NOMO-1 treated with DMSO at 0.1 percent for 48 hours (cell line): ENCODE data around the gene GOLGA6L1.
"Not testable (repeated sequence)": the region's sequence is repeated elsewhere in the genome, so short reads cannot be mapped to it uniquely, and the experiment has no call there.

Source experiments
- DNase-seq: peaks from one replicate; lab custom pipeline; 2025; ENCODE audit not compliant: unreplicated experiment; lab: John Stamatoyannopoulos, UW

The GOLGA6L1 gene

GRCh38 chr15:23136722-23137121, at the start of gene GOLGA6L1:
Gene GOLGA6L1, minus strand, starts transcription at chr15:23136822. Its CDS starts 91 bp downstream, at chr15:23136731.
- DNase-seq, result not testable (repeated sequence)

- not testable (repeated sequence) for DNase-seq
Measured at GRCh38 chr15:23181201-23181600, 44.6 kb upstream of the GOLGA6L1 start.

- not testable (repeated sequence) for DNase-seq
Measured at GRCh38 chr15:23180547-23180927, 43.9 kb upstream of the GOLGA6L1 start.

GRCh38 chr15:23179768-23180546, 43.3 kb upstream of the GOLGA6L1 start:
- not testable (repeated sequence) for DNase-seq

- DNase-seq, result not testable (repeated sequence)
Measured at GRCh38 chr15:23176683-23177082, 40.1 kb upstream of the GOLGA6L1 start.

GRCh38 chr15:23175606-23176005, 39.0 kb upstream of the GOLGA6L1 start:
- not testable (repeated sequence) for DNase-seq

GRCh38 chr15:23174609-23175140, 38.1 kb upstream of the GOLGA6L1 start:
- not testable (repeated sequence) for DNase-seq

GRCh38 chr15:23132787-23133186, 3.8 kb downstream of the GOLGA6L1 start:
- not testable (repeated sequence) for DNase-seq

GRCh38 chr15:23118208-23118607, 18.4 kb downstream of the GOLGA6L1 start:
- DNase-seq, result no peak

GRCh38 chr15:23095796-23096195, 40.8 kb downstream of the GOLGA6L1 start:
- DNase-seq, result no peak

- DNase-seq, result no peak
Measured at GRCh38 chr15:23083115-23083514, 53.5 kb downstream of the GOLGA6L1 start.

GRCh38 chr15:23081996-23082737, 54.5 kb downstream of the GOLGA6L1 start:
- not testable (repeated sequence) for DNase-seq

- DNase-seq, result no peak
Measured at GRCh38 chr15:23081271-23081670, 55.4 kb downstream of the GOLGA6L1 start.

GRCh38 chr15:23079766-23080165, 56.9 kb downstream of the GOLGA6L1 start:
- no peak for DNase-seq
